GM10266 (cell line): Measurements from ENCODE around the gene GGA1.

Experiments used
- DNase-seq: peaks from one replicate; pipeline ENCODE4 v3.0.0; 2012; ENCODE audit errors: extremely low spot score
- CTCF ChIP-seq: IDR thresholded peaks from 2 replicates; pipeline ENCODE4 v1.5.1; 2012; ENCODE audit warnings: mild to moderate bottlenecking, low read depth; ENCODE audit not compliant: control insufficient read depth, insufficient read depth; ENCODE audit errors: missing control alignments

The GGA1 gene

GRCh38 chr22:37623075-37624016 is 14.7 kb downstream of the GGA1 start:
- peak; percentile 75 for TF ChIP-seq CTCF
- peak; percentile 80 for DNase-seq

- no peak for TF ChIP-seq CTCF
- no peak for DNase-seq
These were observed 15.4 kb downstream of the GGA1 start for GRCh38 chr22:37624017-37624365.

GRCh38 chr22:37624876-37625275 is 16.2 kb downstream of the GGA1 start:
- no peak for DNase-seq
- TF ChIP-seq CTCF, result no peak

- DNase-seq, result no peak
- TF ChIP-seq CTCF, result no peak
These were observed 17.1 kb downstream of the GGA1 start for GRCh38 chr22:37625737-37626136.

GRCh38 chr22:37626144-37626543 is 17.5 kb downstream of the GGA1 start:
- DNase-seq, result no peak
- no peak for TF ChIP-seq CTCF

- no peak for TF ChIP-seq CTCF
- DNase-seq, result no peak
These were observed 18.0 kb downstream of the GGA1 start for GRCh38 chr22:37626556-37627075.

GRCh38 chr22:37627121-37627520 is 18.5 kb downstream of the GGA1 start:
- no peak for DNase-seq
- no peak for TF ChIP-seq CTCF
